Measurements from ENCODE around the gene SLIT1.

DNA sequence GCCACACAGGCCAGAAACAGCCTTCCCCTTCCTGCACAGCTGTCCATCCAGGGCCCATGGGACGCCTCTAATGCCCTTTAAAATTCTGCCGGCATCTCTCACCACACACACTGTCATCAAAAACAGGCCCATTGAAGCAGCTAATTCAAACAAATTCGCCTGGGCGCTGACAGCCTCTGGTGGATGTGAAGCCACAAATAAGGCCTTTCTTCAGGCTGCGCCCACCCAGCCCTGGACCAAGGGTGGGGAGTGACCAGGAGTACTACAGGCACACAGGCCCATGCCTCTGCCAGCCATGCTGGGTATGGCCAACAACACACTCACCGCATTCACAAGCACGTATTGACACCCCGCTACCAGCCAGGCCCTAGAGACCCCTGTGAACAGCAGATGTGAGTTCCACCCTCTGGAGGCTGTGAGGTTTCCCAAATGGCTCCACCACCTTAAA, 54.6 kb downstream of the SLIT1 start:
- no peak for TF ChIP-seq POLR2A (IDR thresholded peaks at IDR 0.05; ENCODE audit: low read depth, low read length)
- no peak for TF ChIP-seq TAF1 (IDR thresholded peaks at IDR 0.05; ENCODE audit: borderline replicate concordance, low read depth, low read length)
- no peak for TF ChIP-seq POLR2AphosphoS5 (IDR thresholded peaks at IDR 0.05; ENCODE audit: low read depth, low read length)

All from GM12892 (cell line).